ENCODE measurements around the gene TRAF3. TPM values are rescaled to one million over a fixed set of nuclear protein-coding genes. Genes with fewer than 3 reads are reported as not detected.

The TRAF3 gene
- total RNA-seq, 1 experiment from 2014 or later: 49.3 TPM

GRCh38 chr14:102920998-102921304 is 143.7 kb downstream of the TRAF3 start:
- BruUV-seq (replicated peaks): no TSS peak
- no peak overlapping the region for H3K27ac ChIP-seq (ENCODE audit: low read depth, low read length, poor library complexity, severe bottlenecking)
- H3K27me3 ChIP-seq (replicated peaks; ENCODE audit: insufficient read depth, low read depth, low read length, poor library complexity): peaks cover 11% of the 10 kb centered on the region
- H3K36me3 ChIP-seq (ENCODE audit: insufficient read depth, low read length, poor library complexity, severe bottlenecking): no peaks in the 10 kb centered on the region
- H3K4me3 ChIP-seq (ENCODE audit: low read depth, low read length, poor library complexity, severe bottlenecking): no peak overlapping the region
- DNase-seq (ENCODE audit: low spot score): no peak
- POLR2A ChIA-PET (ENCODE audit: low non-redundant PET): no interaction called here
- CTCF ChIA-PET: interaction anchor here (0.7 kb wide), 1 partner anchor 102 kb away, joined by 6 read pairs; no protein-coding TSS in a partner anchor
- no peaks in the 10 kb centered on the region for H3K4me1 ChIP-seq (ENCODE audit: insufficient read depth, low read length, poor library complexity, severe bottlenecking)
- intact Hi-C loops (cut with micrococcal nuclease; ENCODE audit: unreplicated experiment): no loop called here
- H3K9me3 ChIP-seq (ENCODE audit: low read depth, low read length, poor library complexity, severe bottlenecking): no peaks in the 10 kb centered on the region
- no peak for TF ChIP-seq EZH2 (IDR thresholded peaks at IDR 0.05; ENCODE audit: borderline replicate concordance, low read depth, low read length, poor library complexity, severe bottlenecking)
- TF ChIP-seq CTCF (conservative IDR thresholded peaks at IDR 0.05; ENCODE audit: low read depth, low read length): no peak

- H3K4me1 ChIP-seq (ENCODE audit: insufficient read depth, low read length, poor library complexity, severe bottlenecking): no peaks in the 10 kb centered on the region
- H3K9me3 ChIP-seq (ENCODE audit: low read depth, low read length, poor library complexity, severe bottlenecking): no peaks in the 10 kb centered on the region
- intact Hi-C loops (cut with micrococcal nuclease; ENCODE audit: unreplicated experiment): no loop called here
- H3K36me3 ChIP-seq (ENCODE audit: insufficient read depth, low read length, poor library complexity, severe bottlenecking): no peaks in the 10 kb centered on the region
- BruUV-seq (replicated peaks): no TSS peak
- H3K4me3 ChIP-seq (ENCODE audit: low read depth, low read length, poor library complexity, severe bottlenecking): peak within 1 kb of the TSS; percentile 34
- H3K27ac ChIP-seq (ENCODE audit: low read depth, low read length, poor library complexity, severe bottlenecking): no peak within 1 kb of the TSS
- TF ChIP-seq CTCF (conservative IDR thresholded peaks at IDR 0.05; ENCODE audit: low read depth, low read length) (no peak), EZH2 (IDR thresholded peaks at IDR 0.05; ENCODE audit: borderline replicate concordance, low read depth, low read length, poor library complexity, severe bottlenecking) (no peak)
- peaks cover 11% of the 10 kb centered on the region for H3K27me3 ChIP-seq (replicated peaks; ENCODE audit: insufficient read depth, low read depth, low read length, poor library complexity)
- POLR2A ChIA-PET (ENCODE audit: low non-redundant PET): no interaction called here
- CTCF ChIA-PET: no interaction called here
- DNase-seq (ENCODE audit: low spot score): no peak
Observed at GRCh38 chr14:102922490-102923200, 145.4 kb downstream of the TRAF3 start, which contains the start of gene AMN. AMN (plus strand) TSS chr14:102922663; CDS start chr14:102922689, 26 bp downstream.

- Histone ChIP-seq H3K36me3 (ENCODE audit: insufficient read depth, low read length, poor library complexity, severe bottlenecking) (no peaks in the 10 kb centered on the region), H3K9me3 (ENCODE audit: low read depth, low read length, poor library complexity, severe bottlenecking) (no peaks in the 10 kb centered on the region), H3K27me3 (replicated peaks; ENCODE audit: insufficient read depth, low read depth, low read length, poor library complexity) (peaks cover 11% of the 10 kb centered on the region), H3K27ac (ENCODE audit: low read depth, low read length, poor library complexity, severe bottlenecking) (no peak overlapping the region), H3K4me1 (ENCODE audit: insufficient read depth, low read length, poor library complexity, severe bottlenecking) (no peaks in the 10 kb centered on the region), H3K4me3 (ENCODE audit: low read depth, low read length, poor library complexity, severe bottlenecking) (peak overlapping the region; percentile 34)
- intact Hi-C loops (cut with micrococcal nuclease; ENCODE audit: unreplicated experiment): no loop called here
- no TSS peak for BruUV-seq (replicated peaks)
- no peak for TF ChIP-seq EZH2 (IDR thresholded peaks at IDR 0.05; ENCODE audit: borderline replicate concordance, low read depth, low read length, poor library complexity, severe bottlenecking)
- CTCF ChIA-PET: no interaction called here
- POLR2A ChIA-PET (ENCODE audit: low non-redundant PET): no interaction called here
- no peak for DNase-seq (ENCODE audit: low spot score)
Observed at GRCh38 chr14:102923201-102923924, 146.1 kb downstream of the TRAF3 start.

All from A673 (cell line).